ENCODE results near the gene LAMA2.
"Not testable (repeated sequence)": the region's sequence is repeated elsewhere in the genome, so short reads cannot be mapped to it uniquely, and the experiment has no call there.

LAMA2 gene

GRCh38 chr6:129124347-129124746, 241.4 kb downstream of the LAMA2 start:
- no peak for DNase-seq

GRCh38 chr6:129130106-129130505, 247.2 kb downstream of the LAMA2 start:
- DNase-seq: no peak

- DNase-seq: no peak
Measured at GRCh38 chr6:129130959-129131681, 248.2 kb downstream of the LAMA2 start.

GRCh38 chr6:129133770-129134192, 250.8 kb downstream of the LAMA2 start:
- DNase-seq: no peak

- DNase-seq: no peak
Measured at GRCh38 chr6:129134535-129134934, 251.6 kb downstream of the LAMA2 start.

- no peak for DNase-seq
Measured at GRCh38 chr6:129135451-129135850, 252.5 kb downstream of the LAMA2 start.

- DNase-seq: no peak
Measured at GRCh38 chr6:129136751-129137150, 253.8 kb downstream of the LAMA2 start.

GRCh38 chr6:129138739-129139405, 255.9 kb downstream of the LAMA2 start:
- no peak for DNase-seq

GRCh38 chr6:129140526-129140925, 257.6 kb downstream of the LAMA2 start:
- DNase-seq: no peak

GRCh38 chr6:129141499-129141898, 258.6 kb downstream of the LAMA2 start:
- DNase-seq: no peak

GRCh38 chr6:129146902-129147301, 264.0 kb downstream of the LAMA2 start:
- DNase-seq: no peak

GRCh38 chr6:129150507-129150906, 267.6 kb downstream of the LAMA2 start:
- DNase-seq: no peak

- DNase-seq: no peak
Measured at GRCh38 chr6:129153257-129153656, 270.3 kb downstream of the LAMA2 start.

GRCh38 chr6:129159242-129159641, 276.3 kb downstream of the LAMA2 start:
- DNase-seq: not testable (repeated sequence)

- no peak for DNase-seq
Measured at GRCh38 chr6:129162605-129163004, 279.7 kb downstream of the LAMA2 start.

- DNase-seq: no peak
Measured at GRCh38 chr6:129163551-129163950, 280.6 kb downstream of the LAMA2 start.

- no peak for DNase-seq
Measured at GRCh38 chr6:129164032-129164431, 281.1 kb downstream of the LAMA2 start.

GRCh38 chr6:129172279-129172995, 289.5 kb downstream of the LAMA2 start:
- not testable (repeated sequence) for DNase-seq

- DNase-seq: no peak
Measured at GRCh38 chr6:129175066-129175465, 292.1 kb downstream of the LAMA2 start.

GRCh38 chr6:129177801-129178200, 294.9 kb downstream of the LAMA2 start:
- no peak for DNase-seq

GRCh38 chr6:129179283-129179682, 296.3 kb downstream of the LAMA2 start:
- no peak for DNase-seq

GRCh38 chr6:129181001-129181400, 298.1 kb downstream of the LAMA2 start:
- no peak for DNase-seq

GRCh38 chr6:129183187-129183591, 300.3 kb downstream of the LAMA2 start:
- DNase-seq: no peak
